Gastroesophageal sphincter (tissue), 3 donors: Measurements from ENCODE around the gene EVC.

Source experiments
- POLR2A ChIP-seq, 2 donors: fragments of 450-650 bp; IDR thresholded peaks; one replicate each; pipeline ENCODE4 v1.6.1; 2017; ENCODE audit warnings: antibody characterized with exemption in 2 of 2, mild to moderate bottlenecking in 2 of 2, moderate library complexity in 1 of 2
- POLR2AphosphoS5 ChIP-seq: sonication (generic); formaldehyde crosslinking; IDR thresholded peaks from one replicate; pipeline ENCODE4 v1.6.1; 2017; ENCODE audit warnings: antibody characterized with exemption
- TF ChIP-seq, protein P1 (sequence below), 4 experiments: fragments of 200-600 bp in 2 of 4; fragments of 450-650 bp in 2 of 4; sonication (generic) in 1 of 4; IDR thresholded peaks; one replicate each; pipeline ENCODE4 v1.5.1; 2017 to 2019; ENCODE audit warnings: antibody characterized with exemption in 4 of 4, mild to moderate bottlenecking in 2 of 4, moderate library complexity in 2 of 4

DNA sequence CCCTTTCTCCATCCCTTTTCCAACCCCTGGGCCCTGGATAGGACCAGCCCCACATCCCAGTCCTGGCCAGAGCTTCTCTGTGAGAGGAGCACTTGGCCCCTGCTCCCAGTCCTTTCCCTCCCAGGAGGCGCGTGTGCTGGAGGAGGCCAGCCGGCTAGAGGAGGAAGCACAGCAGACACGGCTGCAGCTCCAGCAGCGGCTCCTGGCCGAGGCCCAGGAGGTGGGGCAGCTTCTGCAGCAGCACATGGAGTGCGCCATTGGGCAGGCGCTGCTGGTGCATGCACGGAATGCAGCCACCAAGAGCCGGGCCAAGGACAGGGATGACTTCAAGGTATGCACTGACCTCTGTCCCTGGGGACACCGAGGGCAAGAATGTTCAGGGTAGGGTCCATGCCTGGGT, 87.5 kb downstream of the EVC start:
- TF ChIP-seq, protein P1, sequence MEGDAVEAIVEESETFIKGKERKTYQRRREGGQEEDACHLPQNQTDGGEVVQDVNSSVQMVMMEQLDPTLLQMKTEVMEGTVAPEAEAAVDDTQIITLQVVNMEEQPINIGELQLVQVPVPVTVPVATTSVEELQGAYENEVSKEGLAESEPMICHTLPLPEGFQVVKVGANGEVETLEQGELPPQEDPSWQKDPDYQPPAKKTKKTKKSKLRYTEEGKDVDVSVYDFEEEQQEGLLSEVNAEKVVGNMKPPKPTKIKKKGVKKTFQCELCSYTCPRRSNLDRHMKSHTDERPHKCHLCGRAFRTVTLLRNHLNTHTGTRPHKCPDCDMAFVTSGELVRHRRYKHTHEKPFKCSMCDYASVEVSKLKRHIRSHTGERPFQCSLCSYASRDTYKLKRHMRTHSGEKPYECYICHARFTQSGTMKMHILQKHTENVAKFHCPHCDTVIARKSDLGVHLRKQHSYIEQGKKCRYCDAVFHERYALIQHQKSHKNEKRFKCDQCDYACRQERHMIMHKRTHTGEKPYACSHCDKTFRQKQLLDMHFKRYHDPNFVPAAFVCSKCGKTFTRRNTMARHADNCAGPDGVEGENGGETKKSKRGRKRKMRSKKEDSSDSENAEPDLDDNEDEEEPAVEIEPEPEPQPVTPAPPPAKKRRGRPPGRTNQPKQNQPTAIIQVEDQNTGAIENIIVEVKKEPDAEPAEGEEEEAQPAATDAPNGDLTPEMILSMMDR (IDR thresholded peaks at IDR 0.05) = no peak
- no peak for TF ChIP-seq POLR2A (IDR thresholded peaks at IDR 0.05)
- TF ChIP-seq POLR2AphosphoS5 = no peak
